ENCODE results near the gene NIPAL3. TPM values are rescaled to one million over a fixed set of nuclear protein-coding genes. Genes with fewer than 3 reads are reported as not detected.

The NIPAL3 gene
- total and polyA plus RNA-seq, 2 donors from 2014 or later: 13.5 to 46.4 TPM

DNA sequence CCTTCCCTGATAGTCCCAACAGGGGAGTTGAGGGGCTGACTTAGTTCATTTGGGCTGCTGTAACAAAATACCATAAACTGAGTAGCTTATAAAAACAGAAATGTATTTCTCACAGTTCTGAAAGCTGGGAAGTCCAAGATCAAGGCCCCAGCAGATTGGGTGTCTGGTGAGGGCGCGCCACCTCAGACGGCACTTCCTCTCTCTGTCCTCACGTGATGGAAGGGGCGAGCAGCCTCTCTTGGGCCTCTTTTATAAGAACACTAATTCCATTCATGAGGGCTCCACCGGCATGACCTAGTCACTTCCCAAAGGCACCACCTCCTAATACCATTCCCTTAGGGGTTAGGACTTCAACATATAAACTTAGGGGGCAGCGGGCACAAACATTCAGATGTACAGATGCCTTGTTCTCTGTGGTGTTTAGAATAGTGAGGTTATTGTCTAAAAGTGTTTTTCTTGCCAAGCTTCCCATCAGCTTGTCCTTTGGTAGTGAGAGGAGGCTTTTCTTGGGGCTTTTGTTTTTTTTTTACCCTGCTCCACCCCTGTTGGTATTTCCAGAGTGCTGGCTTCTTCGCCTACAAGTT, 20.3 kb downstream of the NIPAL3 start:
- no peak overlapping the region for H3K27ac ChIP-seq (ENCODE audit: low read depth in 2 of 2, low read length in 2 of 2)
- TF ChIP-seq, protein P1, sequence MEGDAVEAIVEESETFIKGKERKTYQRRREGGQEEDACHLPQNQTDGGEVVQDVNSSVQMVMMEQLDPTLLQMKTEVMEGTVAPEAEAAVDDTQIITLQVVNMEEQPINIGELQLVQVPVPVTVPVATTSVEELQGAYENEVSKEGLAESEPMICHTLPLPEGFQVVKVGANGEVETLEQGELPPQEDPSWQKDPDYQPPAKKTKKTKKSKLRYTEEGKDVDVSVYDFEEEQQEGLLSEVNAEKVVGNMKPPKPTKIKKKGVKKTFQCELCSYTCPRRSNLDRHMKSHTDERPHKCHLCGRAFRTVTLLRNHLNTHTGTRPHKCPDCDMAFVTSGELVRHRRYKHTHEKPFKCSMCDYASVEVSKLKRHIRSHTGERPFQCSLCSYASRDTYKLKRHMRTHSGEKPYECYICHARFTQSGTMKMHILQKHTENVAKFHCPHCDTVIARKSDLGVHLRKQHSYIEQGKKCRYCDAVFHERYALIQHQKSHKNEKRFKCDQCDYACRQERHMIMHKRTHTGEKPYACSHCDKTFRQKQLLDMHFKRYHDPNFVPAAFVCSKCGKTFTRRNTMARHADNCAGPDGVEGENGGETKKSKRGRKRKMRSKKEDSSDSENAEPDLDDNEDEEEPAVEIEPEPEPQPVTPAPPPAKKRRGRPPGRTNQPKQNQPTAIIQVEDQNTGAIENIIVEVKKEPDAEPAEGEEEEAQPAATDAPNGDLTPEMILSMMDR (IDR thresholded peaks at IDR 0.05; ENCODE audit: borderline replicate concordance, extremely low read depth, insufficient read depth): no peak
- intact Hi-C loops (cut with DNase I): no loop called here
- H3K36me3 ChIP-seq (ENCODE audit: control insufficient read depth in 2 of 3, insufficient read depth in 3 of 3, low read length in 3 of 3): no peaks in the 10 kb centered on the region
- no peak overlapping the region for H3K4me3 ChIP-seq (ENCODE audit: low read length in 3 of 3)
- no peak overlapping the region for H3K9ac ChIP-seq (ENCODE audit: low read length in 3 of 3)
- no peaks in the 10 kb centered on the region for H3K4me1 ChIP-seq (ENCODE audit: control insufficient read depth in 2 of 3, insufficient read depth in 2 of 3, low read depth in 1 of 3, low read length in 3 of 3)
- no peaks in the 10 kb centered on the region for H3K27me3 ChIP-seq (ENCODE audit: control insufficient read depth, insufficient read depth, low read length)
- no peak for DNase-seq
- FAIRE-seq: no peak
- no peaks in the 10 kb centered on the region for H3K9me3 ChIP-seq (ENCODE audit: control insufficient read depth in 2 of 3, insufficient read depth in 1 of 3, low read length in 3 of 3)

DNA sequence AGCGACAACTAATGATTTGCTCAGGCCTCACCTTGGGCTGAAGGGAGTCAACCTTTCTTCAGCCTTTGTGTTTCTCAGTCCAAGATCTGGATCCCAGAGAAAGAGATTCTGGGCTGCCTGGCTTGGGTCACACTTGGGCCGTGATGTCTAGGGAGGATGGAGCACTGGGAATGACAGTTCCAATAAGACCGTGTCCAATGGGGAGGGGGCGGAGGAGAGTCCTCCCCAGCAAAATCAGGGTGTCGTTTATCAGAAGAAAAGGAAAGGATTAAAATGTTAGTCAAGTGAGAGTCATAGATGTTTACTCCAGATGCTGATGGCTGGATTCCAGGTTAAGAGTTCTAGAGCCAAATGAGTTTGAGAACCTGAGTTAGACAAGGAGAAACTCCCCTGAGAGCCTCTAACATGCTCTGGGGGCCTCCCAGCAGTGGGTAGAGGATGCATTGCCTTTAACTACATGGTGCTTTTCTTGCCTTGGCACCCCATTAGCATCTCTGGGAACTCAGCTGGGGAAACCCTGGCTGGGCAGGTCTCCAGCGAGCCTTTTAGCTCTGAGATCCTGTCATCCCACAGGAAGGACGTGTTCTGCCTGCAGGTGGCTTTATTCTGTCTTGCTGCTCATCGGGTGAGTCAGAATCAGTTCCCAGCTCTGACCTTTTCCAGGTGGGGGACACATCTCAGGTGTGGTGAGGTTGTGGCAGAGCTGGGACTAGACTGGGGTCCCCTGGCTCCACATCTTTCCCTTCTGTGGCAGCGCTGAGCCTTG, 22.2 kb downstream of the NIPAL3 start:
- Histone ChIP-seq H3K36me3 (ENCODE audit: control insufficient read depth in 2 of 3, insufficient read depth in 3 of 3, low read length in 3 of 3) (no peaks in the 10 kb centered on the region), H3K4me3 (ENCODE audit: low read length in 3 of 3) (no peak overlapping the region), H3K9ac (ENCODE audit: low read length in 3 of 3) (no peak overlapping the region), H3K4me1 (ENCODE audit: control insufficient read depth in 2 of 3, insufficient read depth in 2 of 3, low read depth in 1 of 3, low read length in 3 of 3) (no peaks in the 10 kb centered on the region), H3K9me3 (ENCODE audit: control insufficient read depth in 2 of 3, insufficient read depth in 1 of 3, low read length in 3 of 3) (no peaks in the 10 kb centered on the region), H3K27me3 (ENCODE audit: control insufficient read depth, insufficient read depth, low read length) (no peaks in the 10 kb centered on the region), H3K27ac (ENCODE audit: low read depth in 2 of 2, low read length in 2 of 2) (no peak overlapping the region)
- TF ChIP-seq, protein P1 (IDR thresholded peaks at IDR 0.05; ENCODE audit: borderline replicate concordance, extremely low read depth, insufficient read depth): no peak
- peak in 1 of 5 donors; percentile 33 for DNase-seq
- intact Hi-C loops (cut with DNase I): no loop called here
- no peak for FAIRE-seq

- Histone ChIP-seq H3K9me3 (ENCODE audit: control insufficient read depth in 2 of 3, insufficient read depth in 1 of 3, low read length in 3 of 3) (no peaks in the 10 kb centered on the region), H3K9ac (ENCODE audit: low read length in 3 of 3) (no peak overlapping the region), H3K27ac (ENCODE audit: low read depth in 2 of 2, low read length in 2 of 2) (no peak overlapping the region), H3K4me1 (ENCODE audit: control insufficient read depth in 2 of 3, insufficient read depth in 2 of 3, low read depth in 1 of 3, low read length in 3 of 3) (no peaks in the 10 kb centered on the region), H3K27me3 (ENCODE audit: control insufficient read depth, insufficient read depth, low read length) (no peaks in the 10 kb centered on the region), H3K36me3 (ENCODE audit: control insufficient read depth in 2 of 3, insufficient read depth in 3 of 3, low read length in 3 of 3) (no peaks in the 10 kb centered on the region), H3K4me3 (ENCODE audit: low read length in 3 of 3) (no peak overlapping the region)
- peak in 3 of 5 donors; percentile 55 to 86 (median 60) for DNase-seq
- FAIRE-seq: no peak
- intact Hi-C loops (cut with DNase I): no loop called here
- TF ChIP-seq, protein P1 (IDR thresholded peaks at IDR 0.05; ENCODE audit: borderline replicate concordance, extremely low read depth, insufficient read depth): no peak
Observed at GRCh38 chr1:24438423-24438901, 22.9 kb downstream of the NIPAL3 start.
